Fibroblast of skin of right quadriceps (primary cell): Measurements from ENCODE around the gene UGT1A4.

Source experiments
- DNase-seq: peaks from one replicate; pipeline ENCODE4 v3.0.0-alpha.2; 2013

The UGT1A4 gene

DNA sequence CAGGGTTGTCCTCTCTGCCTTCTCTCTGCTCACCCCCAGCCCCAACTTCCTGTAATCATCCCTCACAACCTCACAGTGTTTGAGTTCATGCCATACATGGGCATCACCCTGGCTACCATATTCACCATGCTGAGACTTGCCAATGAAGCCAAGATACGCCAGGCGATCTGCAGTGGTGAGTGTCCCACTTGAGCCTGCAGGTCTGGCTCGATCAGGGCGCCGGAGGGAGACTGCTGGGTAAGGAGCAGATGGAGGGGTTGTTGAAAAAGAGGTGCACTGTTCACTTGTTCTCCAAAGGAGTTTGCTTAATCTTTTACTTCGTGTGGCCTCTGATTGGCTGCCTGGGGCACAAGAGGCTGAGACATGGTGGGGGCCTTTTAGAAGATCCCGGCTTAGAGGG is 74.2 kb downstream of the UGT1A4 start:
- DNase-seq, result no peak

DNA sequence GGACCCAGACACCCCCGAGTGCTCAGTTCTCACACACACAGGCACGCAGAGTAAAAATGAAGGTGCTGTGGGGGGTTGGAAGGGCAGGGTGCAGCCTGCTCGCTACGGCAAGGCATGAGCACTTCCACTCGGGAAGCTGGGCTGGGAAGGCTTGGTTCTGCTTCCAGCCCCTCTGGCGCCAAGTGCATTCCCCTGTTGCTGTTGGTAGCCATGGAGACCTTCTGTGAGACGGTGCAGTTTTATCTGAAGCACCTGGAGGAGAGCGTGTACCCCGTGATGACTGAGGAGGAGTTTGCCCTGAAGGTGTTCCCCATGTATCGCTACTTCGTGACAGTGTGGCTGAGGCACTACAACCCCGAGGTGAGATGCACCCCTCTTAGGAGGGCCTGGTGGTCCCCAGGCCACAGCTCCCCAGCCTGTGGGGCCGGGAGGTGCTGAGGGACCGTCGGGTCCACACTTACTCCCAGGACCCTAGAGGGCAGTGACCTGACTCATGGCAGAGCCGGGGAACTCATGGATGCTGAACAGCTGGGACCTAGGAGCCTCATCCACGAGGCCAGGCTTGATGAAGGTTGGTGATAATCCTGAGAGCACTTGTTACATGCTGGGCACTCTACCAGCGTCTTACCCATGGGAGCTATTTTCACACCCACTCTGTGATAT is 75.1 kb downstream of the UGT1A4 start:
- DNase-seq, result no peak

DNA sequence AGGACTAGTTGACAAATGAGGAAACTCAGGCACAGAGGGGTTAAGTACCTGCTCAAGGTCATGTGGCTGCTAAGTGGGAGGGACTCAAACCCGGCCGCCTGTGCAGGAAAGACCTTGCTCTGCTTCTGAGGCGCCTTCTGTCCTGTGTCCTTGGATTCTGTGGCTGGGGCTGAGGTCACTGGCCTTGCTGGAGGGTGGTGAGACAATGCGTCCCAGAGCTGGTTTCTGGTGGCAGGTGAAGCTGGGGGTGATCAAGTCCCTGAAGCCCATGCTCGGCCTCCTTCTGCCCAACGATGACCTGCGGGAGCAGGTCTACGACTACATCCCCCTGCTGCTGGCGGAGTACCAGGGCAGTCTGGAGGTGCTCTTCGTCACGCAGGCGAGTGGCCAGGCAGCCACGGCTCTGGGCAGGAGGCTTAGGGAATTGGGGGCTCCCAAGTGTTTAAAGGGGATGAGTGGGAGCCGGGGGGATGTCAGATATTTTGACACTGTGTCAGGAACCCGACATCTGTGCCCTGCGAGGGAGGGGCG is 75.7 kb downstream of the UGT1A4 start:
- DNase-seq, result no peak

DNA sequence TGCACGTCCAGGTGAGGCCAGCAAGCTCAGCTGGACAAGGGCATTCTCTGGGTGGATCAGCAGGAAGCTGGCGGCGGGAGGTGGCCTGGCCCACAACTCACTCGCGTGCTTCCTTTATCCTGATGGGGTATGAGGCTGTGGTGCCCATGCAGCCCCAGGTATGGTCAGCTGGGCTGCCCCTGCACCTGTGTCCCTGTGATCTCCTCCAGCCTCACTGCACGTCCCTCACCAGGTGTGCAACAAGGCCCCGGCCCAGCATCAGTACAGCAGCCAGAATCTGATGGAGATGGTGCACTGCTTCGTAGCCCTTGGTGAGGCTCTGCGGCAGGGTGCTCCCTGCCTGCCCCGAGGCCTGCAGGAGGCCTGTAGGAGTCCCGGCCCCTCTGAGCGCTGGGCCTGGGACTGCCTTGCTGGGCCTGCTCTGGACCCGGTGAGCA is 77.2 kb downstream of the UGT1A4 start:
- no peak for DNase-seq

DNA sequence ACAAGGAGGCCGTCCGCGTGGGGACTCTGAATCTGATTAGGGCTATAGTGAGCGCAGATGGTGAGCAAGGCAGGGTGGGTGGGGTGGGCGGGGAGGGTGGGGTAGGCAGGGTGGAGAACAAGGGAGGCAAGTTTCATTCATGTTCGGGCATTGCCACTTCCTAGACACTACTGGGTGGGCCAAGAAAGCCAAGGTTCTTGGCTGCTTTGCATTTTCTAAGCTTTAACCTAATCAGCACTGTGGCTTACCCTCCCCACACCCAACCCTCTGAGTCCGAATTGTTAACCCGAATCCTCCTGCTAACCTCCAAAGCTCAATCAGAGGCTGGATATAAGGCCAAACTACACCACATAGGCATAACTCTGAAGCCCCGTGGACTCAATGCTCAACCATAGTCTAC is 77.7 kb downstream of the UGT1A4 start:
- no peak for DNase-seq

DNA sequence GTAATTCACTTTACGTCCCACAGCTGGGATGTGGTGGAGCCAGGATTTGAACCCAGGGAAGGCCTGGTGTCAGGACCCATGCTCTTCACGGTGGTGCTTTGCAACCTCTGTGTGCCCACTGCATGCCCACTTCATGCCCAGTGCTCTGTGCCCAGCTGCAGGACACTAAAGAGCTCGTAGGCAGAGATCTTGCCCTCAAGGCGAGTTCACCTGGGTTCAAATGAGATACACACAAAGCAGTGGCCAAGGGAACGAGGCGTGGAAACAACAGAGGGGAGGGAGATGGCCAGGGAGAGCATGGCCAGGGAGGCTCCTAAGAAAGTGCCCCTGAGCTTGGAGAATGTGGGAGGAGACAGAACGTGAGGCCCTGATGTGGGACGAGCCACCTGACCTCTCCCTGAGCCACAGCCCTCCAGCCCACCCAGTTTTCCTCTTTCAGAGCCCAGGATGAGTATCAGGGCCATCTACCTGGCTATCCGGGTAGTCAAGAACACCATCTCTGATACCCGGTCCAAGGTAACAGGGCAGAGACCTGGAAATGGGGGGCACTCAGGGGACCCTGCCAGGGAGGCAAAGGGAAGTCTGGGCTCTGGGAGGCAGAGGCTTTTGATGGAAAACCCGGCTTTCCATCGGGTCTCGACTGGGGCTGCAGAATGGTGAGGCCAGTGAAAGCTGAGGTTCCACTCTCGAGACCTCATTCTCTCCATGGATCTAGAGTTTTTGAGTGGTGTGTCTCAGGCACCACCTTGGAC is 80.0 kb downstream of the UGT1A4 start:
- DNase-seq, result no peak

GRCh38 chr2:233799087-233799665 is 80.6 kb downstream of the UGT1A4 start:
- no peak for DNase-seq

DNA sequence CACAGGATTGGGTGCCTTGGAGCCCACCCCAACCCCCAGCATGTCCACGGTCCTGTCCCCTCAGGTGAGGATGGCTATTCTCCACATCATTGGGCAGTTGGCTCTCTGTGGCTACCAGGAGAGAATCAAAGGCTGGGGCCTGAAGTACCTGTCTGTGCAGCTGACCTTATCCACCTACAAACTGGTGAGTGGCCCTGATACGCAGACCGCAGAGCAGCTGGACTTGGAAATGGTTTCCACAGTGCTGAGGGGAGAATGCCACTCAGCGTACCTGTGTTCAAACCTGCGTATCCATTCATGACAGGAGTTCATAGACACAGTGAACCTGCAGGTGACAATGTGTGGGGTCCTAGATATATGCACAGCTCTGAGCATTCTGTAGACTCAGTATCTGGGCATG is 81.2 kb downstream of the UGT1A4 start:
- no peak for DNase-seq

DNA sequence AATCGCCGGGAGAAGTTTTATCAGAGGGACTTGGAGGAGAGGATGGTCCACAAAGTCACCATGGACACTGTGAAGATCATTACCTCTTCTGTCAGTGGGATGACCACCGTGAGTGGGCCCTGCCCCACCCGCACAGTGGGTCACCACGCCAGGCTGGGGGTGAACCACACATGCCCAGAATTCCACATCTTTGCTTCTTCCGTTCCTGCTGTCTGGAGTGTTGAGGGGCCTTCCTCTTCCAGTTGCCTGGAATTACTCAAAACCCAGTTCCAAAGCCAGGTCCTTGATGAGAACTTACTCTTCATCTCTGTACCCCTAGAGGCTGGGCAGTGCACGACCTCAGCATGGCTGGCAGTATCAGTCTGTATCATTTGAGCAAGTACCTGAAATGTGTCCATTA is 81.7 kb downstream of the UGT1A4 start:
- no peak for DNase-seq

- DNase-seq, result no peak
Observed at GRCh38 chr2:233801357-233802131, 83.0 kb downstream of the UGT1A4 start.

DNA sequence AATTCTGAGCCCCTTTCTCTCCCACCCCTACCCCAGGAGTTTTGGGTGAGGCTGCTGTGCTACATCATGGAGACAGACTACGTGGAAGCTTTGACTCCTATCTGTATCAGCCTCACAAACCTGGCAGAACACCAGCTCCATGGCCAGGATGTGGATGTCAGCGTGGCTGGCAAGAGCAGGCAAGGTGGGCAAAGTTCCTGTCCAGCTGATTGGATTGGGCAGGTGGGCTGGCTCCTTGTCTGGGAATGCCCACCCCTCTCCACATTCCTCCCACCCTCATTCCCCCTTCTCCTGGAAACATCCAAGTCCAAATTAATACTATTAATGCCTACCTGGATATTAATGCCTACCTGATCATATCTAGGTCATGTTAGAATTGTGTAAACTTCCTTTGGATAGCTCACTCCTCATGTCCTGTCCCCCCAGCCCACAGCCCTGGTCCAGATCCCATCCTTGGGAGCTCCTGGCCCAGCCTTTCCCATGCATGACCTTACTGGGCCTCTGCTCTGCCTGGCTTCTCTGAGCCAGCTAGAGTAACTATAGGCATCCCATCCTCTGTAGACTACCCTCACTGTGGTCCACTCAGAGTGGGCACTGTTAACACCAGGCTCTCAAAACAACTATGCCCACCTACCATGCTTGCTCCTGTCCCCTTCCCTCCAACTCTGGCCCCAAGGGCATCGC is 83.7 kb downstream of the UGT1A4 start:
- no peak for DNase-seq

- no peak for DNase-seq
Observed at GRCh38 chr2:233803292-233803911, 84.9 kb downstream of the UGT1A4 start.

- DNase-seq, result no peak
Observed at GRCh38 chr2:233803994-233804393, 85.5 kb downstream of the UGT1A4 start.

DNA sequence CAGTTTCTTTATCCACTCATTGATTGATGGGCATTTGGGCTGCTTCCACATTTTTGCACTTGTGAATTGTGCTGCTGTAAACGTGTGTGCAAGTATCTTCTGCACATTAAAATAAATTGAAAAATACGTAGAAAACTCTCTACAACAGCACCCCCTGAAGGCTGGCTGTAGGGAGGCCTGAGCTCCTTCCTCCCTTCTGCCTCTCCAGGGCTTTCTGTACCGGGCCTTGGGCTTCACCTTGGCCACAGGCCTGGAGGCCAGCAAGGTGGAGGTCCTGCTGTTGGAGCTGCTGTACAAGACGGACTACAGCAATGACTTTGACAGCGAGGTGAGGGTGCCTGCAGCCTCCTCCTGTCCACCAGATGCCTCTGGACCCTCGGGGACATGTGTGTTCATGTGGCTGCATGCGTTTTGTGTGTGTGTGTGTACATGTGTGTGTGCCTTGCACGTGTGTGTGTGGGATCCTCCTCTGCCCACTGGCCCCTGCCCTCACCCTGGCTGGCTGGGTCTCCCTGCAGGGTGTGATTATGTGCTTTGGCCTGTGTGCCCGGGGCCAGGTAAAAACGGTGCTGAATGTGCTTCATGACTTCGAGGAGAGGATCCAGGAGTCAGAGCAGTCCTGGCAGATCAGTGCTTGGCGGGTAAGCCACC is 88.8 kb downstream of the UGT1A4 start:
- no peak for DNase-seq

GRCh38 chr2:233807966-233808935 is 89.7 kb downstream of the UGT1A4 start:
- no peak for DNase-seq

DNA sequence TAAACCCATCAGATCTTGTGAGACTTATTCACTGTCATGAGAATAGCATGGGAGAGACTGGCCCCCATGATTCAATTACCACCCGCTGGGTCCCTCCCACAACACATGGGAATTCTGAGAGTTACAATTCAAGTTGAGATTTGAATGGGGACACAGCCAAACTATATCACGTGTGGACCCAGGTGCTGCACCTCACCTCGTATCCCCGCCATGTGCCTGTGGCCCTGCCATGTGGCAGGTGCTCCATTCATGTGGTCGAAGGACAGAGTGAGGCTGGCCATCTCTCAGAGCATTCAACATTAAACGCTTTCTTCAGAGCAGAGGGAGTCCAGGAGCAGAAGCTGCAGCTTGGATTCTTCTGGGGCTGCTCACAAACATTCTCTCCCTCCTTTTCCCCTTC is 91.8 kb downstream of the UGT1A4 start:
- no peak for DNase-seq

- DNase-seq, result no peak
Observed at GRCh38 chr2:233811087-233811486, 92.6 kb downstream of the UGT1A4 start.

GRCh38 chr2:233811732-233812131 is 93.2 kb downstream of the UGT1A4 start:
- DNase-seq, result no peak

DNA sequence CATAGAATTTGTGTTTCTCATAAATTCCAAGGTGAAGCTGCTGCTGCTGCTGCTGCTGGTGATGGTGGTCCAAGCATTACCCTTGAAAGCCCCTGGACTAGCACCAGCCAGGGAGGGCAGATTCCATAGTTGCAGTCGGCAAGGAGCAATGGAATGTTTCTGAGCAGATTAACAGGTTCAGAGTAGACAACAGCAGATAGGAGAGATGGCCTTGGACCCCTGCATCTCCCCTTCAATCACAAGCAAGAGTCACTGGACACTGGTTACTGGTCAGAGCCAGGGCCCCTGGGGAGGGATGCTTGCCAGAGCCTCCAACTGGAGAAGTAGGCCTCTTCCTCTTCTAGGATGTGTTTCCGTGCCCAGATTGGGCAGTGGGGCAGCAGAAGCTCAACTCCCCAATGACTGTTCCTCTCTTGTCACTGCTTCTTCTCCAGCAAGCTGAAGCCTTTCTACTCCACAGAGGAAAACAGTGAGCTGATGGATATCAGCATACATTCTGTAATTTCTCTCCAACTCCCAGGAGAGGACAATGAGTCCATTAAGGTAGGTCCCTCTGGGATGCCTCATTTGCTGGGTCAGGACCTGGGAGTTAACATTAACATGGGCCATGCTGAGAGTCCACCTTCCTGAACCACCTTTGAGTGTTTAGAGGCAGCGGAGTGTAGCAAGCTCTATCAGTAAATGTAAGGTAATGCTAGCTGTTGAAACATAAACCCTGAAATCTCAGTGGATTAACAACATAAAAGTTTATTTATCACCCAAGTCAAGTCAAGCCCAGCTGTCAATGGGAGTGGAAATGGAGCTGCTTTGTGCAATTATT is 94.9 kb downstream of the UGT1A4 start:
- no peak for DNase-seq
